CD4-positive, alpha-beta T cell treated with Interleukin-4 for 4 hours (primary cell): Measurements from ENCODE around the gene CALD1.

Experiments
- DNase-seq: peaks from one replicate; pipeline ENCODE4 v3.0.0-alpha.2; 2020

CALD1 gene

GRCh38 chr7:134900166-134900982 is 120.9 kb downstream of the CALD1 start:
- DNase-seq, result no peak

- DNase-seq, result no peak
Observed at GRCh38 chr7:134901389-134902020, 122.1 kb downstream of the CALD1 start.

- DNase-seq, result no peak
Observed at GRCh38 chr7:134902058-134902457, 122.6 kb downstream of the CALD1 start.

GRCh38 chr7:134903073-134903790 is 123.8 kb downstream of the CALD1 start:
- DNase-seq, result no peak

GRCh38 chr7:134905375-134905774 is 125.9 kb downstream of the CALD1 start:
- DNase-seq, result no peak

DNA sequence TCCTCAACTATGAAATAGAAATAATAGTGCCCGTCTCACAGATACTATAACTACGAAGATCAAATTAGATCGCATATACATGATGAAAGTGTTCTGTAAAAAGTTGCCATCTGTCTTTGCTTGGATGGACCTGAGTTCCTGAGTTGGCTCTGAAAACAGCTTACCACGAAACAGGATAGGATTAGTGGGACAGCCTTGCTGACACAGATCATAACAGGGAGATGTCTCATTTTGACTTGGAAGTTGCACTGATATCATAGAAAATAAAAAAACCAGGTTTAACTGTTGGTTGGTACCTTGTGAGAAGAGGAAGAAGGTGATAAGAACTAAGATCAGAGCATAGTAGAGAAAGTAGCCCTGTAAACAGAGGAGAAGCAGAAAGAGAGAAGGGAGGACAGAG is 127.6 kb downstream of the CALD1 start:
- DNase-seq, result no peak

GRCh38 chr7:134907639-134908038 is 128.2 kb downstream of the CALD1 start:
- no peak for DNase-seq

- DNase-seq, result no peak
Observed at GRCh38 chr7:134908289-134908688, 128.9 kb downstream of the CALD1 start.

DNA sequence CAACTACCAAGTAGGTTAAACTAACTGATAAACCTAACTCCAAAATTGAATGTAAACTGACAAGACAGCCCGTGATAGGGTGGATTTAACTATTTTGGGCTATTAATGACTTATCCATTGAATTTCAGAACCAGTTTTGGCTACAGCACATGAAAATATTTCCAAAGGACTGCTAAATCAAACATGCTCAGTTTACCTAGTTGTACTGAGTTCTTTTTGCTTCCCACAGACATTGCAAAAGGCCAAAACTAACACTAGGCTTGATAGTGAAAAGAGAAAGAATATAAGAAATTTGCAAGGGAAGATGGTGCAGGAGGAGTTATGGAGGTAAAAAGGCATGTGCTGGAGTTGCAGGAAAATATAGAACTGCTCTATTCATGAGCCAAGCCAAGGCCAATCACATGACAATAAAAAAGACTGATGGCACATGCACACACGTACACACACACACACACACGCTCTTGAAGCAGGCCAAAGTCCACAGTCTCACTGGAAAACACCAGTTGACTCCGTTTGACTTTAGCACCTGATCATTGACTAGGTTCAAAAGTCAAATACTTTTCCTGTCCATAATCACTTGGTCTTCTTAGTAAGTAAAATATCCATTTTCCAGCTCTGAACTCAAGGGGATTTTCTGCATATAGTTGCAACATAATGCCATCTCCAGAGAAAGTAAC is 130.9 kb downstream of the CALD1 start:
- no peak for DNase-seq

- no peak for DNase-seq
Observed at GRCh38 chr7:134910968-134911367, 131.5 kb downstream of the CALD1 start.

GRCh38 chr7:134916171-134916883 is 136.9 kb downstream of the CALD1 start:
- no peak for DNase-seq

- no peak for DNase-seq
Observed at GRCh38 chr7:134919240-134919641, 139.8 kb downstream of the CALD1 start.

DNA sequence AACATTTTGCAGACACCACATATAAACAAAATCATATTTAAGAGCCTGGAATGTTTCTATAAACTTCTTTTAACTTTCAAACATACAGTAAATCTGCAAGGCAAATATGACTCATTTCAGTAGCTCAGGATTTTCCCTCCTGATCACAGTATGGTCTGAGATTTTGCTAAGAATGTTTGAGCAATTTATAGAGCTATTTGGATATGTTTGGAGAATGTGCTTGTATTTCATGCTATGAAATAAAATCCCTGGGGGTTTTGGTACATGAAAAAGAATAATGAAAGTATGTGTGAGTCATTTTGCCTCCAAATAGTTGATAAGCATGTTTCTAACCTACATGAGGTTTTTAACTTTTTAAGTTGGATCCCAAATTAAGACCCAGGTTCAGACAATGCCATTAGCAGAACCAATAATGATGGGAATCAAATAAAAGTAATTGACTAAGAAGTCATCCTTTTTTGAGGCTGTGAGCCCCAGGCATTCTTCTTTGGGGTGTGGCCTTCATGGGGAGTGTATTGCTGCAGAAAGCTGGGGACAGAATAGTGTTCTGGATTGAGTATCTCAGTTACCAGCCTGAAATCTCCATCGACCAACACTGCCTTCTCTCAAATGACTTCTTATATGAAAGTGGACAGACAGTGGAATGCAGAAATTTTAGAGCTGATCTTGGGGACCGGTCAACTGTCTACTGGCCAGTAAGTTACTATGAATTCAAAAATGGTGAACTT is 140.8 kb downstream of the CALD1 start:
- DNase-seq, result no peak

- no peak for DNase-seq
Observed at GRCh38 chr7:134922720-134923704, 143.6 kb downstream of the CALD1 start.

GRCh38 chr7:134925766-134926165 is 146.3 kb downstream of the CALD1 start:
- no peak for DNase-seq

DNA sequence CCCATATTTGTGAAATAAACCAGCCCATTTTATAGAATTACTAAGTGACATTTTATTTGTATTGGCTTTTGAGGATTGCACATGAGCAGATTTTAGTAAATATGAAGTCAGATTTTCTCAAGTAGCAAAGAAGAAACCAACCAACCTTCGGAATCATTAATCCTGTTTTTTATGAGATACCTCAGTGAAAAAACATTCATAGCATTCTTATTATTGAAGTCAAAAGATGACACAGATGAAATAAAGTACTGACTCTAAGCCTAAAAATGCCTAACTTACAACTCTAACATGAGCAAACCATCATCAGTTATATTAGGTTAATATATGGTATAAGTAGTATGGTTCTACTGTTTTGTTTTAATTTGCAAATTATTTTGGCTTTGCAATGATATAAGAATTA is 147.0 kb downstream of the CALD1 start:
- DNase-seq, result no peak

GRCh38 chr7:134927076-134927475 is 147.6 kb downstream of the CALD1 start:
- no peak for DNase-seq

GRCh38 chr7:134927723-134928122 is 148.3 kb downstream of the CALD1 start:
- DNase-seq, result no peak

DNA sequence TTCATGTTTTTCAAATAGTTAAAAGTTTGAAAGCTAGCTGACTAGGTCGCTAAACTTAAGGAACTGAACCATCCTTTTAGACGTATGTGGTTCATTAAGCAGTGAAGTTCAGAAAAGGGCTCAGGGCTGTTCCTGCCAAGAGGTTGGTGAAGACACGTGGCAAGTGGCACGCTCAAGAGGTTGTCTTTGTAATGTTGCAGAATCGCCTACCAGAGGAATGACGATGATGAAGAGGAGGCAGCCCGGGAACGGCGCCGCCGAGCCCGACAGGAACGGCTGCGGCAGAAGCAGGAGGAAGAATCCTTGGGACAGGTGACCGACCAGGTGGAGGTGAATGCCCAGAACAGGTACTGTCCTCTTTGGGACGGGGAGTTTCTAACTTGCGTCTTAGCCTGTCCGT is 149.1 kb downstream of the CALD1 start:
- DNase-seq, result no peak

GRCh38 chr7:134931487-134931886 is 152.1 kb downstream of the CALD1 start:
- DNase-seq, result no peak
